ENCODE data around the gene SAP30L. TPM values are rescaled to one million over a fixed set of nuclear protein-coding genes. Genes with fewer than 3 reads are reported as not detected.

SAP30L gene
- total and polyA plus RNA-seq, 2 of the 13 experiments (the other 11 are each of a cell fraction or from before 2014, with no cell fraction given), result 27.9 to 37.2 TPM

GRCh38 chr5:154445422-154446194 lies at the start of gene SAP30L (continued):
- TF ChIP-seq ELF4 (CRISPR knock-in tag; IDR thresholded peaks at IDR 0.05; ENCODE audit: borderline replicate concordance) (peak; percentile 94), FLYWCH1 (CRISPR knock-in tag; IDR thresholded peaks at IDR 0.05) (no peak), ARNTL (CRISPR knock-in tag; IDR thresholded peaks at IDR 0.05) (no peak), SP4 (CRISPR knock-in tag; IDR thresholded peaks at IDR 0.05) (peak; percentile 99), ATF1 (CRISPR knock-in tag; IDR thresholded peaks at IDR 0.05) (no peak), GABPB1 (CRISPR knock-in tag; IDR thresholded peaks at IDR 0.05) (peak; percentile 95), PBX3 (CRISPR knock-in tag; IDR thresholded peaks at IDR 0.05; ENCODE audit: borderline replicate concordance) (peak; percentile 84; the same call in 1 of the 2 replicates), ZNF749 (CRISPR knock-in tag; IDR thresholded peaks at IDR 0.05; ENCODE audit: borderline replicate concordance) (no peak), TGIF2 (CRISPR knock-in tag; IDR thresholded peaks at IDR 0.05) (peak; percentile 72; the same call in 1 of the 2 replicates), GMEB1 (CRISPR knock-in tag; IDR thresholded peaks at IDR 0.05; ENCODE audit: borderline replicate concordance) (no peak), KDM1A (CRISPR knock-in tag; IDR thresholded peaks at IDR 0.05) (no peak), FOSL2 (CRISPR knock-in tag; IDR thresholded peaks at IDR 0.05) (no peak; the same call in 1 of the 2 replicates), ZNF580 (CRISPR knock-in tag; IDR thresholded peaks at IDR 0.05; ENCODE audit: borderline replicate concordance, low read depth) (0 out of 2 replicates have a peak, but pooled peaks have one; percentile 19), GTF3A (CRISPR knock-in tag; conservative IDR thresholded peaks at IDR 0.05) (no peak), PBX2 (CRISPR knock-in tag; IDR thresholded peaks at IDR 0.05) (peak; percentile 96), ZGPAT (CRISPR knock-in tag; IDR thresholded peaks at IDR 0.05) (peak; percentile 58; the same call in 1 of the 2 replicates), SRSF4 (IDR thresholded peaks at IDR 0.05; ENCODE audit: low read depth, low read length, poor library complexity, severe bottlenecking) (no peak), NCOA1 (CRISPR knock-in tag; IDR thresholded peaks at IDR 0.05) (no peak), HNRNPK (IDR thresholded peaks at IDR 0.05; ENCODE audit: low read depth, low read length, poor library complexity, severe bottlenecking) (no peak), ZNF619 (CRISPR knock-in tag; IDR thresholded peaks at IDR 0.05) (no peak), ZNF121 (CRISPR knock-in tag; IDR thresholded peaks at IDR 0.05) (no peak), ZBTB7B (CRISPR knock-in tag; IDR thresholded peaks at IDR 0.05) (no peak), ERF (CRISPR knock-in tag; IDR thresholded peaks at IDR 0.05) (no peak), ZNF564 (CRISPR knock-in tag; IDR thresholded peaks at IDR 0.05) (no peak), SATB2 (CRISPR knock-in tag; IDR thresholded peaks at IDR 0.05) (no peak), ZMYM3 (CRISPR knock-in tag; IDR thresholded peaks at IDR 0.05) (no peak)
